Liver (tissue), 9 donors: Measurements from ENCODE around the gene DCLK2. TPM values are rescaled to one million over a fixed set of nuclear protein-coding genes. Genes with fewer than 3 reads are reported as not detected.

Source experiments
- DNase-seq: peaks from one replicate; pipeline ENCODE4 v3.0.0-alpha.2; 2017; ENCODE audit warnings: low spot score
- H3K27ac ChIP-seq, 2 donors: one replicate each; pipeline ENCODE4 v1.7.0; 2013; ENCODE audit warnings: inconsistent platforms in 2 of 2, low read length in 2 of 2, control low read depth in 1 of 2, low read depth in 1 of 2, mild to moderate bottlenecking in 1 of 2
- H3K27me3 ChIP-seq, 4 donors: one replicate each; pipeline versions ENCODE4 v1.6.1 to v1.7.0; 2013; ENCODE audit warnings: low read length in 3 of 4, inconsistent platforms in 1 of 4, mild to moderate bottlenecking in 1 of 4, moderate library complexity in 1 of 4; ENCODE audit not compliant: control insufficient read depth in 4 of 4, insufficient read depth in 4 of 4
- H3K36me3 ChIP-seq, 4 donors: one replicate each; pipeline versions ENCODE4 v1.6.1 to v1.7.0; 2013; ENCODE audit warnings: low read length in 3 of 4, mild to moderate bottlenecking in 3 of 4, low read depth in 1 of 4, moderate library complexity in 1 of 4; ENCODE audit not compliant: control insufficient read depth in 4 of 4, insufficient read depth in 3 of 4
- H3K4me1 ChIP-seq, 4 donors: one replicate each; pipeline versions ENCODE4 v1.6.1 to v1.7.0; 2013; ENCODE audit warnings: low read length in 3 of 4, mild to moderate bottlenecking in 3 of 4, moderate library complexity in 1 of 4; ENCODE audit not compliant: control insufficient read depth in 4 of 4, insufficient read depth in 4 of 4
- H3K4me3 ChIP-seq, 3 donors: one replicate each; pipeline versions ENCODE4 v1.6.1 to v1.7.0; 2013; ENCODE audit warnings: low read length in 3 of 3, control low read depth in 1 of 3, low read depth in 1 of 3, mild to moderate bottlenecking in 1 of 3
- H3K9ac ChIP-seq, 2 donors: one replicate each; pipeline ENCODE4 v1.7.0; 2013; ENCODE audit warnings: low read length in 2 of 2, mild to moderate bottlenecking in 2 of 2, moderate library complexity in 2 of 2, control low read depth in 1 of 2, low read depth in 1 of 2
- H3K9me3 ChIP-seq, 4 donors: one replicate each; pipeline versions ENCODE4 v1.6.1 to v1.7.0; 2013; ENCODE audit warnings: low read length in 3 of 4; ENCODE audit not compliant: control insufficient read depth in 4 of 4
- EGR1 ChIP-seq, 2 donors: IDR thresholded peaks; 2 replicates each; pipeline ENCODE4 v1.6.1; 2016 to 2018; ENCODE audit warnings: antibody characterized with exemption in 2 of 2, low read depth in 2 of 2
- FOXA1 ChIP-seq: IDR thresholded peaks from 2 replicates; pipeline ENCODE4 v1.6.1; 2016; ENCODE audit warnings: antibody characterized with exemption
- FOXA2 ChIP-seq: IDR thresholded peaks from 2 replicates; pipeline ENCODE4 v1.6.1; 2016; ENCODE audit warnings: antibody characterized with exemption
- GABPA ChIP-seq, 2 donors: IDR thresholded peaks in 1 of 2; conservative IDR thresholded peaks in 1 of 2; 2 replicates each; pipeline ENCODE4 v1.6.1; 2016; ENCODE audit warnings: antibody characterized with exemption in 2 of 2, mild to moderate bottlenecking in 1 of 2, moderate library complexity in 1 of 2
- HNF4A ChIP-seq, 2 donors: conservative IDR thresholded peaks; 2 replicates each; pipeline ENCODE4 v1.6.1; 2016; ENCODE audit warnings: antibody characterized with exemption in 2 of 2, mild to moderate bottlenecking in 2 of 2
- JUND ChIP-seq, 2 donors: IDR thresholded peaks; 2 replicates each; pipeline ENCODE4 v1.6.1; 2016; ENCODE audit warnings: antibody characterized with exemption in 2 of 2
- NR2F2 ChIP-seq: IDR thresholded peaks from 2 replicates; pipeline ENCODE4 v1.6.1; 2016; ENCODE audit warnings: antibody characterized with exemption
- RAD21 ChIP-seq, 2 donors: IDR thresholded peaks; 2 replicates each; pipeline ENCODE4 v1.6.1; 2016; ENCODE audit warnings: antibody characterized with exemption in 2 of 2, mild to moderate bottlenecking in 2 of 2
- RXRA ChIP-seq, 2 donors: IDR thresholded peaks; 2 replicates each; pipeline ENCODE4 v1.6.1; 2017 to 2018; ENCODE audit warnings: antibody characterized with exemption in 2 of 2, mild to moderate bottlenecking in 1 of 2
- SP1 ChIP-seq: IDR thresholded peaks from 2 replicates; pipeline ENCODE4 v1.6.1; 2018; ENCODE audit warnings: antibody characterized with exemption, mild to moderate bottlenecking
- TAF1 ChIP-seq: conservative IDR thresholded peaks from 2 replicates; pipeline ENCODE4 v1.6.1; 2016; ENCODE audit warnings: antibody characterized with exemption, mild to moderate bottlenecking
- YY1 ChIP-seq: IDR thresholded peaks from 2 replicates; pipeline ENCODE4 v1.6.1; 2016; ENCODE audit warnings: antibody characterized with exemption, mild to moderate bottlenecking
- WGBS: extraction: QIAGEN DNeasy Blood & Tissue Kit; methylation state at CpG from one replicate; pipeline ENCODE4 v1.1.7; 2013; 5-methylcytosine and 5-hydroxymethylcytosine counted together
- polyA plus RNA-seq, 2 donors: library from polyadenylated mRNA; stranded (reverse) in 1 of 2; unstranded in 1 of 2; fragments of 200-250 nt in 1 of 2; fragments of >200 nt in 1 of 2; fragmentation: Nextera tagmentation in 1 of 2; extraction: Ambion mirVana in 1 of 2; gene quantifications; one replicate each; pipeline versions ENCODE4 v1.2.1 to v1.2.3, GENCODE V29; 2013 to 2015
- total RNA-seq, 2 donors: library from RNA; depleted of rRNA; stranded (reverse); fragments of >200 nt; gene quantifications; one replicate each; pipeline ENCODE4 v1.2.3, GENCODE V29; 2014
- TF ChIP-seq, protein P1 (sequence below): IDR thresholded peaks from 2 replicates; pipeline ENCODE4 v1.6.1; 2016; ENCODE audit warnings: antibody characterized with exemption, mild to moderate bottlenecking
- TF ChIP-seq, protein P2 (sequence below): IDR thresholded peaks from 2 replicates; pipeline ENCODE4 v1.6.1; 2016; ENCODE audit warnings: antibody characterized with exemption
- TF ChIP-seq, protein P3 (sequence below): IDR thresholded peaks from 2 replicates; pipeline ENCODE4 v1.6.1; 2016; ENCODE audit warnings: antibody characterized with exemption
- TF ChIP-seq, protein P4 (sequence below): fragments of 150-350 bp; IDR thresholded peaks from 2 replicates; pipeline ENCODE4 v1.5.1; 2017; ENCODE audit warnings: improper control_type of control experiment, low read depth, low read length; ENCODE audit not compliant: missing input control
- TF ChIP-seq, protein P5 (sequence below): IDR thresholded peaks from 2 replicates; pipeline ENCODE4 v1.6.1; 2016; ENCODE audit warnings: antibody characterized with exemption
- donor health status: healthy.
- donor health status: healthy.
- donor health status: healthy.
- donor health status: healthy.
- donor health status: healthy.

The DCLK2 gene
- total and polyA plus RNA-seq, 4 donors, result 0.14 to 1.7 (median 0.50) TPM

DNA sequence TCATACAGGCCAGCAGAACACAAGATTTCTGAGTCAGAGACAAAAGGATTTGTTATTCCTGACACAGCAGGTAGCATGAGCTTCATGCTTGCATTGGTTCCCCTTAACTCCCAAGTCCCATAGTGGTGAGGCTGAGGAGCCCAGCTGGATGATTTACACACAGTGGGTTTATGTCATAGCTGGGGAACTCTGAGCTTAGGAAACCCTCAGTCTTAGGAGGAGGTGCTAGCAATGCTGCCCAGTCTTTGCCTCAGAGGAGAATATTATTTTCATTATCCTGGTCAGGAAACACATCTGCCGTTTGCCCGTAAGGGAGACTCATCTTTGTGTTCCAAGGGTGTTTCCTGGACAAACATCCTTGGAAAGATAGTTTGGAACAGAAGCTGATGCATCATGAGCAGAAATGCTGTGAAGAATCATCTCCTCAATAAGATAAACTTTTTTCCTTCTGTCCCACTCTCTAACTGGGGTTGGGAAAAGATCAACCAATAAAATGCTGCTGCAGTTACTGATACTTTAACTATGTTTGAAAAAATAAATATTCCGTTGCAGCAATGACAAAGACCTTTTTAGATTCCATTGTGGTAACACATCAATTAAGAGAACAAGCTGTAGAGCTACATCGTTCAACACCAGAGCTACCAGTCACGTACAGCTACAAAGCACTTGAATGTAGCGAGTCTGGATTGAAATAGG is 146.8 kb downstream of the DCLK2 start:
- Histone ChIP-seq H3K36me3 (no peaks in the 10 kb centered on the region), H3K4me1 (peaks cover 0 to 5% (median 2%) of the 10 kb centered on the region in 4 donors), H3K4me3 (no peak overlapping the region), H3K9me3 (no peaks in the 10 kb centered on the region), H3K9ac (no peak overlapping the region), H3K27me3 (no peaks in the 10 kb centered on the region), H3K27ac (no peak overlapping the region)
- TF ChIP-seq RAD21 (IDR thresholded peaks at IDR 0.05) (no peak), RXRA (IDR thresholded peaks at IDR 0.05) (no peak), EGR1 (IDR thresholded peaks at IDR 0.05; ENCODE audit: low read depth in 2 of 2) (no peak), YY1 (no peak), JUND (IDR thresholded peaks at IDR 0.05) (no peak), GABPA (IDR thresholded peaks at IDR 0.05 in 1 of 2, conservative IDR thresholded peaks at IDR 0.05 in 1 of 2) (no peak), NR2F2 (no peak), FOXA2 (no peak), SP1 (no peak), HNF4A (conservative IDR thresholded peaks at IDR 0.05) (no peak), FOXA1 (no peak), TAF1 (no peak)
- TF ChIP-seq, protein P1, sequence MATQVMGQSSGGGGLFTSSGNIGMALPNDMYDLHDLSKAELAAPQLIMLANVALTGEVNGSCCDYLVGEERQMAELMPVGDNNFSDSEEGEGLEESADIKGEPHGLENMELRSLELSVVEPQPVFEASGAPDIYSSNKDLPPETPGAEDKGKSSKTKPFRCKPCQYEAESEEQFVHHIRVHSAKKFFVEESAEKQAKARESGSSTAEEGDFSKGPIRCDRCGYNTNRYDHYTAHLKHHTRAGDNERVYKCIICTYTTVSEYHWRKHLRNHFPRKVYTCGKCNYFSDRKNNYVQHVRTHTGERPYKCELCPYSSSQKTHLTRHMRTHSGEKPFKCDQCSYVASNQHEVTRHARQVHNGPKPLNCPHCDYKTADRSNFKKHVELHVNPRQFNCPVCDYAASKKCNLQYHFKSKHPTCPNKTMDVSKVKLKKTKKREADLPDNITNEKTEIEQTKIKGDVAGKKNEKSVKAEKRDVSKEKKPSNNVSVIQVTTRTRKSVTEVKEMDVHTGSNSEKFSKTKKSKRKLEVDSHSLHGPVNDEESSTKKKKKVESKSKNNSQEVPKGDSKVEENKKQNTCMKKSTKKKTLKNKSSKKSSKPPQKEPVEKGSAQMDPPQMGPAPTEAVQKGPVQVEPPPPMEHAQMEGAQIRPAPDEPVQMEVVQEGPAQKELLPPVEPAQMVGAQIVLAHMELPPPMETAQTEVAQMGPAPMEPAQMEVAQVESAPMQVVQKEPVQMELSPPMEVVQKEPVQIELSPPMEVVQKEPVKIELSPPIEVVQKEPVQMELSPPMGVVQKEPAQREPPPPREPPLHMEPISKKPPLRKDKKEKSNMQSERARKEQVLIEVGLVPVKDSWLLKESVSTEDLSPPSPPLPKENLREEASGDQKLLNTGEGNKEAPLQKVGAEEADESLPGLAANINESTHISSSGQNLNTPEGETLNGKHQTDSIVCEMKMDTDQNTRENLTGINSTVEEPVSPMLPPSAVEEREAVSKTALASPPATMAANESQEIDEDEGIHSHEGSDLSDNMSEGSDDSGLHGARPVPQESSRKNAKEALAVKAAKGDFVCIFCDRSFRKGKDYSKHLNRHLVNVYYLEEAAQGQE, result no peak
- TF ChIP-seq, protein P2, sequence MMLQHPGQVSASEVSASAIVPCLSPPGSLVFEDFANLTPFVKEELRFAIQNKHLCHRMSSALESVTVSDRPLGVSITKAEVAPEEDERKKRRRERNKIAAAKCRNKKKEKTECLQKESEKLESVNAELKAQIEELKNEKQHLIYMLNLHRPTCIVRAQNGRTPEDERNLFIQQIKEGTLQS, result no peak
- TF ChIP-seq, protein P3, sequence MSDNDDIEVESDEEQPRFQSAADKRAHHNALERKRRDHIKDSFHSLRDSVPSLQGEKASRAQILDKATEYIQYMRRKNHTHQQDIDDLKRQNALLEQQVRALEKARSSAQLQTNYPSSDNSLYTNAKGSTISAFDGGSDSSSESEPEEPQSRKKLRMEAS, result no peak
- TF ChIP-seq, protein P4, sequence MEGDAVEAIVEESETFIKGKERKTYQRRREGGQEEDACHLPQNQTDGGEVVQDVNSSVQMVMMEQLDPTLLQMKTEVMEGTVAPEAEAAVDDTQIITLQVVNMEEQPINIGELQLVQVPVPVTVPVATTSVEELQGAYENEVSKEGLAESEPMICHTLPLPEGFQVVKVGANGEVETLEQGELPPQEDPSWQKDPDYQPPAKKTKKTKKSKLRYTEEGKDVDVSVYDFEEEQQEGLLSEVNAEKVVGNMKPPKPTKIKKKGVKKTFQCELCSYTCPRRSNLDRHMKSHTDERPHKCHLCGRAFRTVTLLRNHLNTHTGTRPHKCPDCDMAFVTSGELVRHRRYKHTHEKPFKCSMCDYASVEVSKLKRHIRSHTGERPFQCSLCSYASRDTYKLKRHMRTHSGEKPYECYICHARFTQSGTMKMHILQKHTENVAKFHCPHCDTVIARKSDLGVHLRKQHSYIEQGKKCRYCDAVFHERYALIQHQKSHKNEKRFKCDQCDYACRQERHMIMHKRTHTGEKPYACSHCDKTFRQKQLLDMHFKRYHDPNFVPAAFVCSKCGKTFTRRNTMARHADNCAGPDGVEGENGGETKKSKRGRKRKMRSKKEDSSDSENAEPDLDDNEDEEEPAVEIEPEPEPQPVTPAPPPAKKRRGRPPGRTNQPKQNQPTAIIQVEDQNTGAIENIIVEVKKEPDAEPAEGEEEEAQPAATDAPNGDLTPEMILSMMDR, result no peak
- DNase-seq, result no peak
- WGBS, result 84% methylated on average over 6 of the region's 6 CpGs

DNA sequence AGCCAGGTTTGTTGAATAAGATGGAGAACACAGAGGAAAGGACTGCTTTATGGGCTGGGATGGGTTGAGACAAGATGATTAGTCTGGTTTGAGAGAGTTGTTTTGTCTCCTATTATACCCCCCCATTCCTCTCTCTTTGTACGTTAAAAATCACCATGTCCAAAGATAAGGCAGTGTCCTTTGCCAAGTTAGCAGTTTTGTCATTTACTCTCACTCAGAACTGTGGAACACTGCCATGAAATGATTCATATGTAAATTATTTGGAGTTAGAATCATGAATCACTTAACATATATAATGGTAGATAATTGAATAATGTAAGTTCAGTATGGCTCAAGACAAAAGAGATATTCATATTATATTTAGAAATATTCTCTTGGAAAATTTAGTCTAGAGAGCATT is 151.3 kb downstream of the DCLK2 start:
- H3K4me1 ChIP-seq, result peaks cover 0 to 23% (median 18%) of the 10 kb centered on the region in 4 donors
- WGBS, result 14% methylated on average over 1 of the region's 1 CpG
- DNase-seq, result no peak
- no peaks in the 10 kb centered on the region for H3K9me3 ChIP-seq
- no peaks in the 10 kb centered on the region for H3K36me3 ChIP-seq
- H3K27me3 ChIP-seq, result no peaks in the 10 kb centered on the region
- H3K4me3 ChIP-seq, result no peak overlapping the region
- no peak overlapping the region for H3K9ac ChIP-seq
- H3K27ac ChIP-seq, result no peak overlapping the region
- TF ChIP-seq, protein P3, result no peak
- TF ChIP-seq EGR1 (IDR thresholded peaks at IDR 0.05; ENCODE audit: low read depth in 2 of 2), result no peak
- no peak for TF ChIP-seq NR2F2
- no peak for TF ChIP-seq JUND (IDR thresholded peaks at IDR 0.05)
- no peak for TF ChIP-seq FOXA2
- TF ChIP-seq, protein P2, result no peak
- no peak for TF ChIP-seq TAF1
- TF ChIP-seq YY1, result no peak
- TF ChIP-seq HNF4A (conservative IDR thresholded peaks at IDR 0.05), result no peak
- no peak for TF ChIP-seq RAD21 (IDR thresholded peaks at IDR 0.05)
- TF ChIP-seq, protein P5, sequence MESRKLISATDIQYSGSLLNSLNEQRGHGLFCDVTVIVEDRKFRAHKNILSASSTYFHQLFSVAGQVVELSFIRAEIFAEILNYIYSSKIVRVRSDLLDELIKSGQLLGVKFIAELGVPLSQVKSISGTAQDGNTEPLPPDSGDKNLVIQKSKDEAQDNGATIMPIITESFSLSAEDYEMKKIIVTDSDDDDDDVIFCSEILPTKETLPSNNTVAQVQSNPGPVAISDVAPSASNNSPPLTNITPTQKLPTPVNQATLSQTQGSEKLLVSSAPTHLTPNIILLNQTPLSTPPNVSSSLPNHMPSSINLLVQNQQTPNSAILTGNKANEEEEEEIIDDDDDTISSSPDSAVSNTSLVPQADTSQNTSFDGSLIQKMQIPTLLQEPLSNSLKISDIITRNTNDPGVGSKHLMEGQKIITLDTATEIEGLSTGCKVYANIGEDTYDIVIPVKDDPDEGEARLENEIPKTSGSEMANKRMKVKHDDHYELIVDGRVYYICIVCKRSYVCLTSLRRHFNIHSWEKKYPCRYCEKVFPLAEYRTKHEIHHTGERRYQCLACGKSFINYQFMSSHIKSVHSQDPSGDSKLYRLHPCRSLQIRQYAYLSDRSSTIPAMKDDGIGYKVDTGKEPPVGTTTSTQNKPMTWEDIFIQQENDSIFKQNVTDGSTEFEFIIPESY, result no peak
- TF ChIP-seq, protein P1, result no peak
- TF ChIP-seq FOXA1, result no peak
